ENCODE measurements around the gene GJE1. TPM values are rescaled to one million over a fixed set of nuclear protein-coding genes. Genes with fewer than 3 reads are reported as not detected.

GJE1 gene
- polyA plus RNA-seq, 4 donors: not detected

DNA sequence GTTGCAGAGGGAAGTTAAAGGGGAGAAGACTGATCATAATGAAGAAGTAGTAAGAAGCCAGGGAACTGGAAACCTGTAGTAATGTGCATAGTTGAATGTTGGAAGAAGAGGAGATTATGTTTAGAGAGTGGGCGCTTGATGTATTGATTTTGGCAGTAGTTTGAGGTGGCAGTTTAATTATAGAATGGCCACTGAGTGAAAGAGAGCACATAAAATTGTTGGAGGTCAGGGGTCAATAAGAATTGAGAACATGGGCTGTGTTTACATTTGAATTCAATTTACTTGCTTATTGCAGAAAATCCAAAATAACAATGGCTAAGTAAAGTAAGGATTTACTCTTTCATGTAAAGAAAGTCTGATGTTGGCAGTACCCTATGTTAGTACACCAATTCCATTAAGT is 30.1 kb downstream of the GJE1 start:
- DNase-seq (ENCODE audit: low read depth in 4 of 4, low spot score in 3 of 4): no peak

DNA sequence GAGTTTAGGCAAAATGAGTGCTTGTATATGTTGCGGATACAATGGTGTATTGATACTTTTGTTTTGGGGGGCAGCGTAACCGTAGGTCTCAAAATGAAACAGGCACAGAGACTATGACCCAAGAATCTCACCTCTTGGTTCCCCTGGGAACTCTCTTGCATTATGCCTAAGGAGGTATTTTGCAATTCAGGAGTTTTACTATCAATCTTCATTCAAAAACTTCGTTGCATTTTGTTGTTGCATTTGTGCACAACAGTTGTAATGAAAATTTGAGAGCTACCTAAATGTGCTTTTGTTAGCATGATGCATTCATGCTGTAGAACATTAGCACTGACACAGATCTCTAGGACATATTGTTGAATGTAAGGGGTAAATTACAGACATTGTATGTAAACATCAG is 32.5 kb downstream of the GJE1 start:
- no peak for DNase-seq (ENCODE audit: low read depth in 4 of 4, low spot score in 3 of 4)

DNA sequence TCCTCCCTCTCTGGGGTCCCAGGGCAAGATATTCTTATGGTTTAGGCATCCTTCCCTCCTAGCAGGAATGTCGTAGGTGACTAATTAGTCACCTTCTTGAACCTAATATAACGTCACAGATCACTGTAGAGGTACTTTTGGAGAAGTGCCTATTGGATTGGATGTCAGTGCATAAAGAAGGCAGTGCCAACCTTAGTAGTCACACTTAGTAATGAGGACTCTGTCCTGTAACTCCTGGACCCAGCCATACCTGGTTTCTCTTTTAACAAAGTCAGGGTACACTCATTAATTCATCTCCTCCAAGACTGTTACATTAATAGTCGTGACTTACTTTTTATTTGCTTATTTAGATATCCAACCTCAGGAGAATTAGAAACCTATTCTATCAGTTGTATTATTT is 34.3 kb downstream of the GJE1 start:
- DNase-seq (ENCODE audit: low read depth in 4 of 4, low spot score in 3 of 4): no peak

DNA sequence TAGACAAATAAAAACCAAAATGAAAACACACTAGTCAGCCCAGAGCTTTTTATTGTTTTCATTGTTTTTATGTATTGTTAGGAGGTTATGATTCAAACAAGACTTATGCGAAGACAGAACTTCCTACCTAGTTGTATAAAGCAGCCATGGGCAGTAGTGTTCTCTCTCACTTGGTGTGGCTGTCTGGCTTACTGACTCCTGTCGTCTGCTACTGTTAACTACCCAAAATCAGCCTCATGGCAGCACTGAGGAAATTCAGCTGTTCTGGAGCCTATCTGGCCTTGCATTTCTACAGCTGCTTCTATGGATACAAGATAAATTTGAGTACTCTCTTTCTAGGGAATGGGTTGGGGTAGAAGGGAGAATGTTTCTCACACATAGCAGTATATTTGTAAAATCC is 34.8 kb downstream of the GJE1 start:
- DNase-seq (ENCODE audit: low read depth in 4 of 4, low spot score in 3 of 4): no peak

DNA sequence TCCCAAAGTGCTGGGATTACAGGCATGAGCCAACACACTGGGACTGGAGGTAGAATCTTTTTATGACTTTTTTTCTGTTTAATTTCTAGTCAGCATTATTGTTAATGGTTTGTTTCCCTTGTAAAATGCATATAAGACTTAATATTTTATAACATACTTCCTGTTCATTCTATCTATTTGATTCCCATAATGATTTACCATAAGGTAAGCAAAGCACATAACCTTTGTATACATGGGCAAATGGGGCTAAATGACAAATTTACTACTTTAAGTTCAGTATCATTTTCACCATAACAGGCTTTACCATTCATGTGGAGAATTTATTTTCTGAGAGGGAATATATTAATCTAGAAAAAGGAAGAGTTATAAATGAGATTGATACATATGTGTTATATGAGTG is 38.6 kb downstream of the GJE1 start:
- DNase-seq (ENCODE audit: low read depth in 4 of 4, low spot score in 3 of 4): no peak

DNA sequence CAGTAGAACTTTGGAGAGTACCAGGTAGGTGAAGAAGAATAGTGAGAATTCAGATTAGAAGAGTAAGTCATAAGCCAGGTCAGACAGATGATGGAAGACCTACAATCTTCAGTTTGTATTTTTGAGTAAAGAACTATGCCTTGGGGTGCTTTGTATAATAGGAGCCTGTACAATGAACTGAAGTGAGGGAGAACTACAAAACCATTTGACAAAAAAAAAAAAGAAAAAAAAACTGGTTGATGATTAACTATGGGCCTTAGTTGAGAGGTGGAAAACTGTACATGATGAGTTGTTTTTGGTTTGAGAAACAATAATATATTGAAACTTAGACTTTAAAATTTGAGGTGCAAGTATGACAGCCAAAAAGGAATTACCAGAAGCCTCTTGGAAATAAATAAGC is 40.0 kb downstream of the GJE1 start:
- DNase-seq (ENCODE audit: low read depth in 4 of 4, low spot score in 3 of 4): no peak

DNA sequence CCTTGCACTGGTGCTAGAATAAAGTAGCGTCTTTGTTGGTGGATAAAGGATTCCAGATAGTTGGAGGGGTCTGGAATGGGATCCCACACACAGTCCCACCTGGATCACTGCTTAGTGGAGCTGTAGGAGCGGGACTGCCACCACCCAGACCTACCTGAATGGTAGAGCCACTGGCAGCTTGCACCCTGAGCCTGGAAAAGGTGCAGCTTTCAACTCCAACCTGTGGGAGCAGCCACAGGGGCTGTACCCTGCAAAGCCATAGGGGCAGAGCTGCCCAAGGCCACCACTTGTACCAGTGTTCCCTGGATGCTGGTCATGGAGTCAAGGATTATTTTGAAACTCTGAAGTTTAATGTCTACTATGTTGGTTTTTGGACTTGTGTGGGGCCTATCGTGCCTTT is 41.3 kb downstream of the GJE1 start:
- no peak for DNase-seq (ENCODE audit: low read depth in 4 of 4, low spot score in 3 of 4)

DNA sequence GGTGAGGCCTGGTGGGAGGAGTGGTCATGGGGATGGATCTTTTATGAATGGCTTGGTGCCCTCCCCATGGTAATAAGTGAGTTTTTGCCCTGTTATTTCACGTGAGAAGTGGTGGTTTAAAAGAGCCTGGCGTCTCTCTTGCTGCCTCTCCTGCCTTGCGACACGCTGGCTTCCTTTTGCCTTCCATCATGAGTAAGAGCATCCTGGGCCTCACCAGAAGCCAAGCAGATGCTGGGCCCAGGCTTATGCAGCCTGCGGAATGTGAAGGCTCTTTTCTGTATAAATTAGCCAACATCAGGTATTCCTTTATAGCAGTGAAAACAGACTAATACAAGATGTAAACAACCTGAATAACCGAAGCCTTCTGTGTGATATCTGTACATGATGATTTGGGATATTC is 42.0 kb downstream of the GJE1 start:
- no peak for DNase-seq (ENCODE audit: low read depth in 4 of 4, low spot score in 3 of 4)

DNA sequence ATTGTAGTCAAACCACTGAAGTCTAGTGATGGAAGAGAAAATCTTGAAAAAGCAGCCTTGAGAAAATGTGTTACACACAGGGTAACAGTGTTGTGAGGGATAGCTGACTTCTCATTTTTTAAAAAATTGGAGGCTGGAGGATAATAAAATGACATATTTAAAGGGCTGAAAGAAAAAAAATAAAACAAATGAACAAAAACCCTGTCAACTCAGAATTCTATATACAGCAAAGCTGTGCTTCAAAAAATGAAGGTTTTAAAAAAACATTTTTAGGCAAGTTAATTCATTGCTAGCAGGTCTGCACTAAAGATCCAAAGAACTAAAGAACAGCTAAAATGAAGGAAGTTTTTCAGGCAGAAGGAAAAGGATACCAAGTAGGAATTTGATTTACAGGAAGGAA is 45.4 kb downstream of the GJE1 start:
- DNase-seq (ENCODE audit: low read depth in 4 of 4, low spot score in 3 of 4): no peak

DNA sequence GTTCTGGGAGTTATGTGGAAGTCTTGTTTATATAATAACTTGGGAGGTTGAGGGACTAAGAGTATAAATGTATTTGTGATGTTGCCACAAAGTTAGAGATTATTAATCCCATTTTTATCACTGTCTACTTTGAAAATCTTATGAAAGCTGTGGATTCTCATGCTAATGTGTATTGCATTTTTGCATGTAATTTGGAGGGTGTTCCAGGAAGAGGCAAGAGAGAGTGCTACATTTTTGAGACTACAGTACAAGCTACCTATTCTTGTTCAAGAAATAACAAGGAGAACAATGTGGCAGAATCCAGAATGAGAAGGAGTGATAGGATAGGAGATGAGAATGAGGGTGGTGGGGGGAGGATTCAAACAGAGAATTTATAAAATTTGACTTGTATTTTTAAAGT is 49.3 kb downstream of the GJE1 start:
- no peak for DNase-seq (ENCODE audit: low read depth in 4 of 4, low spot score in 3 of 4)

DNA sequence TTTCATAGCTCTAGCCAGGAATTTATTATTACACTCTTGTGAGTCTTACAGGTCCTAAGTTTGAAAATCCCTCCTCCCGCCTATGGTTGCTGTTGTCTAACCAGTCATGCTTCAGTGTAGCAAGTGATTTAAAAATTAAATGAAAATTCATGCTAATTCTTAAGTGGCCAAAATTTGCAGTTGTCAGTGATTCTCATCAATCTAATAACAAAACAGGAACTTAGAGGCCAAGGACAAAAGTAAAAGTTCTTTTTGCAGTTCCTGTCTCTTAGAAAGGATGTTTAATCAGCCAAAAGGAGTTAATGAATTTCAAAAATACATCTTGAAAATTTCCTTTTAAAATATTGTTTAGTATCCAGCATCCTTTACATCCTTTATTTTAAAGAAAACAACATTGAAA is 50.6 kb downstream of the GJE1 start:
- DNase-seq (ENCODE audit: low read depth in 4 of 4, low spot score in 3 of 4): no peak

DNA sequence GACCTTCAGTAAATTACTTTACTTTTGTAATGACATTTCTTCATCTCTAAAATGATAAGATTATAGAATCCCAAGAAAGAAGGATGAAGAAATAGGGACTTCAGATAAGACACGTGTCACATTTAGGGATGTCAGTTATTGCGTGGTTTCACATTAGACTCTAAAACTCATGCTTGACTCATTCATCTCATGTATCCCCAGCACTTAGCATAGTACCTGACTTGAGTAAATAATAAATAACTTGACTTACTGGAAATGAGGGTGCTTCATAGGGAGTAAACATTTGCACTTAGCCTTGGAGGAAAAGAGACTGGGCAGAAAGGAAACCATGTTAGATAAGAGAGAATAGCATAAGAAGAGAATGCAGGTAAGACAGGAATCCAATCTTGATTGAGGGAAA is 51.6 kb downstream of the GJE1 start:
- no peak for DNase-seq (ENCODE audit: low read depth in 4 of 4, low spot score in 3 of 4)

Other genes with a start within 250 kb of the GJE1 start
- gene NMBR, start 14.2 kb downstream of the GJE1 start, polyA plus RNA-seq (ENCODE audit: insufficient read length in 4 of 4): under 1 TPM; 0.29 to 0.33 (median 0.32) TPM
- gene VTA1, start 14.3 kb downstream of the GJE1 start, polyA plus RNA-seq (ENCODE audit: insufficient read length in 4 of 4): 10 to 100 TPM; 66.7 to 94.0 (median 74.0) TPM
- gene ADGRG6, start 169.1 kb downstream of the GJE1 start, polyA plus RNA-seq (ENCODE audit: insufficient read length in 4 of 4): 10 to 100 TPM; 15.1 to 37.8 (median 33.0) TPM

Data from left renal pelvis (tissue), 4 donors.